ENCODE data around the gene TMEM74B. TPM values are rescaled to one million over a fixed set of nuclear protein-coding genes. Genes with fewer than 3 reads are reported as not detected.

TMEM74B gene
- total and polyA plus RNA-seq, 2 of the 8 experiments (the other 6 are each of a cell fraction or from before 2014, with no cell fraction given), result 4.0 to 6.4 TPM

- Histone ChIP-seq H3K9me3 (ENCODE audit: insufficient read depth in 2 of 2, low read depth in 1 of 2, low read length in 1 of 2) (no peaks in the 10 kb centered on the region), H3K79me2 (ENCODE audit: control insufficient read depth in 1 of 2, insufficient read depth in 2 of 2, low read length in 2 of 2) (no peaks in the 10 kb centered on the region), H4K5ac (ENCODE audit: insufficient read length, low read depth, low read length) (no peak overlapping the region), H3K36me3 (ENCODE audit: control insufficient read depth in 2 of 4, insufficient read depth in 4 of 4, low read length in 3 of 4) (no peaks in the 10 kb centered on the region; a peak in 1 of 8 replicates), H3K4me3 (ENCODE audit: extremely low read depth in 1 of 4, insufficient read depth in 2 of 4, low read depth in 3 of 4, low read length in 4 of 4) (no peak overlapping the region), H2AK5ac (ENCODE audit: low read depth, low read length) (no peak overlapping the region), H2BK5ac (ENCODE audit: low read depth, low read length) (no peak overlapping the region), H4K91ac (replicated peaks; ENCODE audit: insufficient read length, low read length) (no peak overlapping the region), H2BK120ac (replicated peaks; ENCODE audit: low read depth, low read length) (no peak overlapping the region), H3K4ac (replicated peaks; ENCODE audit: insufficient read length, low read depth, low read length) (no peak overlapping the region), H3K79me1 (ENCODE audit: low read depth, low read length) (peaks cover 2% of the 10 kb centered on the region; the same call in 1 of the 2 replicates), H2BK15ac (ENCODE audit: low read length) (no peak overlapping the region), H3K27me3 (replicated peaks in 1 of 4; ENCODE audit: control insufficient read depth in 3 of 4, extremely low read depth in 1 of 4, insufficient read depth in 3 of 4, low read length in 3 of 4) (peaks cover 0 to 5% (median 4%) of the 10 kb centered on the region in 4 experiments; a peak in 3 of 7 replicates), H2BK12ac (ENCODE audit: low read depth, low read length) (no peak overlapping the region), H3K9ac (replicated peaks in 1 of 4; ENCODE audit: extremely low read depth in 1 of 4, low read depth in 3 of 4, low read length in 3 of 4) (no peak overlapping the region), H3K23me2 (ENCODE audit: low read depth, low read length) (peaks cover 5% of the 10 kb centered on the region; the same call in 1 of the 2 replicates), H3K14ac (ENCODE audit: insufficient read length) (no peak overlapping the region), H3K56ac (replicated peaks; ENCODE audit: insufficient read length, low read depth, low read length) (no peak overlapping the region), H3K4me2 (ENCODE audit: insufficient read depth in 1 of 2, low read depth in 2 of 2, low read length in 2 of 2) (no peak overlapping the region), H3K27ac (ENCODE audit: low read depth, low read length) (no peak overlapping the region), H2AFZ (ENCODE audit: low read length) (no peak overlapping the region), H3K18ac (ENCODE audit: extremely low read depth, low read length) (no peak overlapping the region), H4K8ac (ENCODE audit: extremely low read depth, insufficient read depth, low read length) (no peak overlapping the region), H2BK20ac (ENCODE audit: low read length) (no peak overlapping the region), H3K4me1 (replicated peaks in 1 of 4; ENCODE audit: control insufficient read depth in 3 of 4, insufficient read depth in 4 of 4, low read length in 3 of 4) (peaks cover 0 to 7% (median 4%) of the 10 kb centered on the region in 4 experiments; a peak in 5 of 7 replicates), H3K23ac (ENCODE audit: insufficient read length) (no peak overlapping the region), H4K20me1 (replicated peaks in 1 of 2; ENCODE audit: control insufficient read depth in 1 of 2, insufficient read depth in 2 of 2, low read length in 2 of 2) (peaks cover 0 to 3% of the 10 kb centered on the region in 2 experiments)
- DNase-seq (ENCODE audit: low read depth in 1 of 2, low spot score in 2 of 2) (no peak), FAIRE-seq (no peak)
- WGBS, 2 experiments (ENCODE audit: extremely low coverage in 1 of 2, insufficient coverage in 1 of 2, insufficient read length in 1 of 2, insufficient replicate concordance in 2 of 2, low coverage in 1 of 2, low lambda C conversion rate in 2 of 2, missing lambda C conversion rate in 1 of 2), result 76% methylated on average over 3 of the region's 3 CpGs; no CpG with 5 or more reads in 1 of the 2 experiments
- ChIA-PET POLR2A (ENCODE audit: partially characterized antibody) (interaction anchor here (2.4 kb wide), 1 partner anchor 10 kb away, joined by 9 read pairs; no protein-coding TSS in a partner anchor), CTCF (ENCODE audit: partially characterized antibody) (interaction anchor here (0.6 to 3.7 kb wide), 5 partner anchors 15 to 1913 kb away, joined by 3 to 16 read pairs (median 3); no protein-coding TSS in a partner anchor)
- no peak for TF ChIP-seq CBX8 (IDR thresholded peaks at IDR 0.05; ENCODE audit: borderline replicate concordance, low read depth, low read length)
These were observed 6.5 kb upstream of the TMEM74B start for GRCh38 chr20:1191299-1191698.
